ENCODE measurements around the gene DNAI7.

Gene DNAI7, protein sequence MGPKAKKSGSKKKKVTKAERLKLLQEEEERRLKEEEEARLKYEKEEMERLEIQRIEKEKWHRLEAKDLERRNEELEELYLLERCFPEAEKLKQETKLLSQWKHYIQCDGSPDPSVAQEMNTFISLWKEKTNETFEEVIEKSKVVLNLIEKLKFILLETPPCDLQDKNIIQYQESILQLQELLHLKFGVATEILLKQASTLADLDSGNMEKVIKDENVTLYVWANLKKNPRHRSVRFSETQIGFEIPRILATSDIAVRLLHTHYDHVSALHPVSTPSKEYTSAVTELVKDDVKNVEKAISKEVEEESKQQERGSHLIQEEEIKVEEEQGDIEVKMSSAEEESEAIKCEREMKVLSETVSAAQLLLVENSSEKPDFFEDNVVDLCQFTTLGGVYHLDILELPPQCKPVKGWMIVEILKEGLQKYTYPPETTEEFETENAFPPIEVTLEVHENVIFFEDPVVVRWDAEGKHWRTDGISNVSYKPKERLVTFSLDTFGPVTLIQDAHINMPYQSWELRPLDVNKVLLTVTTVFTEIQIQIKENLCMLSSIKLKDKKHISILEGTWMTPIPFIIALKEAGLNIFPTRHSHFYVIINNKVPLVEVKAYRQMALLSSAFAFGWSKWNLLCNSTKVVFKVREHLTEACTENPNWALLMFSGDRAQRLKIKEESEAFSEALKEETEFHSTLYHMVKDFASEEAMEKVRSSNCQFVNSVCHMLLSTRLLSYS

GRCh38 chr12:25195056-25195971 lies at the start of gene DNAI7, which contains the start of gene ETFRF1:
Gene DNAI7 (minus strand): TSS chr12:25195160. CDS start chr12:25195078, 82 bp downstream.
Gene ETFRF1 (plus strand): TSS chr12:25195237. CDS start chr12:25203957, 8,720 bp downstream.
- DNase-seq (ENCODE audit: low read depth in 2 of 2) = peak; percentile 87 to 98

DNA sequence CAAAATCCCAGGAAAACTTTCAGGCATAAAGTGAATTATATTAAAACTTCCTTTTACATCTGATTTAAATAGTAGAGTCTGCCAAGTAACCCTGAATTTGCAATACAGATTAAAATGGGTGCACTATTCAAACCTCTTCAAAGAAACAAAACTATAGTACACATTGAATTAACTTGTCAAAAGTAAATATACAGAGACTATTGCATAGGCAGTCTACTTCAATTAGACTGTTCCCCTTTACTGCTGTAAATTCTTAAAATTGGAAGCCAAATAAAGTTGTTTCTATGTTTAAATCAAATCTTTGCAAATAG lies 48.7 kb upstream of the DNAI7 start:
- DNase-seq (ENCODE audit: low read depth in 2 of 2) = no peak

- no peak for DNase-seq (ENCODE audit: low read depth in 2 of 2)
Observed at GRCh38 chr12:25242981-25243679, 48.2 kb upstream of the DNAI7 start.

DNA sequence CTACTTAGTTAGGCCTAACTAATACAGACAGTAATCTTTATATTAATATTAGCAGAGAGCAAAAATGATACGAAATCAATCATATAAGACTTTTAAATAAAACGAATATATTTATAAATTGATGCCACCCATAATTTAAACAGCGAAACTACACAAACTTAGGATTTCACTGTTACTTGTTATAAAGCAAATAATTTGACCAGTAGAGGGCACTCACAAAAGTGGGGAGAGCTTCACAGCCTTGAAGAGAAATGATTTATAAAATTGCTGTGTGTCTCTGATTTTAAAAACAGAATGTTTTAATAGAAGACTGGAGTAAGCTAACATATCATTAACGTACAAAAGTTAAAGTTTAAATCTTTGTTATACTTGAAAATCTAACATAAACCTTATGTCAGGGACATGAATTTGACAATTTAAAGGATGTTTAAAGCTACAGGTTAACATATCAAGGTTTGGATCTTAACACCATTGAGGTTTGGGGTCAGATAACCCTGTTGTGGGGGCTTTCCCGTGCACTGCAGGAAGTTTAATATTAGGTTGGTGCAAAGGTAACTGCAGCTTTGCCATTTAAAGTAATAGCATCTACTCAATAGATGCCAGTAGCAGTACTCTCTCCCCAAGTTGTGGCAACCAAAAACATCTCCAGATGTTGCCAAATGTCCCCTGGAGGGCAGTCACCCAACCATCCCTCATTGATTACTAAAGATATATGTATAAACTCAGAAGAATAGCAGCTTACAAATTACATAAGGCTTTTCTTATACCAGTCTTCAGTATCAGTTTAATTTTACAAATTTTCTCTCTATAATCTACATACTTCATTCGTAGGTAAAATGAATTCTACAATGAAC lies 46.4 kb upstream of the DNAI7 start:
- no peak for DNase-seq (ENCODE audit: low read depth in 2 of 2)

DNA sequence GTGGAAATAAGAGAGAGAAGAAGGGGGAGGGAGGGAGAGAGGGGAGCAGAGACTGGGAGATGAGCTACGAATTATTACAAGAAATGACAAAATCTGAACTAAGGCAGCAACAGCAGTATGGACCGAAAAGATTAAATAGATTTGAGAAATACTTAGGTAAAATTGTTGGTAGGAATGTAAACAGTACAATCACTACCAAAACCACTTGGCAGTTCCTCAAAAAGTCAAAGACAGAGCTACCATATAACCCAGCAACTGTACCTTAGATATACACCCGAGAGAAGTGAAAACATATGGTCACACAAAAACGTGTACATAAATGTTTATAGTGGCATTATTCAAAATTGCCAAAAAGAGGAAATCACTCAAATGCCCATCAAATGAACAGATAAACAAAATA lies 41.7 kb upstream of the DNAI7 start:
- DNase-seq (ENCODE audit: low read depth in 2 of 2) = no peak

- DNase-seq (ENCODE audit: low read depth in 2 of 2) = no peak
Observed at GRCh38 chr12:25236190-25236589, 41.2 kb upstream of the DNAI7 start.

DNA sequence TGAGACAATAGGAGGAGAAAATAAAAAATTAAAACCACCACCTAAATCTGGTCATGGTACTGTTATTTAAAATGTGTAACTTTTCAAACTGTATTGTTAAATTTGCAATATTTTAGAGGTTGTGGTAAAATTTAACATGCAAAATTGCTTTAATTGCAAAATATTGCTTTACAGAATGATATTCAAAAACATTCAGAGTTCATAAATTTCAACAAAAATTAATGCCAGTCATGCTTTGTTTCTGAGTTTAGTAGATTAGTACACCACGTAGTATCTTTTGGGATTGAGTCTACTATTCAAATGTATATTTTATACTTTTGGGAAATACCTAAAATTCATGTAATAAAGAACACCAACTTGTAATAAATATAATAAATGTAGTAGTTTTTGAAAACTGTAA lies 18.4 kb upstream of the DNAI7 start:
- DNase-seq (ENCODE audit: low read depth in 2 of 2) = no peak

DNA sequence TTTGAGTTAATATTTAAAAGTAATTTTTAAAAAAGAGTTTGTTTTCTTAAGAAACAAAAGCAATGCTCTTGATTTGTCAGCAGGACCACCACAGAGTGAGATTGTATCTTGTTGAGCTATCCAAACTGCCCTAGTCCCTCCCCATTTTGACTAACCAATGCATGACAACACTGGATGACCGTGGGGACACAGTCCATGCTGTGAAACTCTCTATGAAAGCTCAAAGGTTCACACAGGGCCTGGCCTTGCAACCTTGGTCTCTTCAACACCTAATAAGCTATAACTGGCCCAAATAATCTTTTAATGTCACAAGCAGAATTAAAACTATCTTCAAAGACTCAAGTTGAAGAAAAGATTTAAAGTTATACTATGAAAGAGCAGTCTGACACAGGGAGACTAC lies 13.6 kb upstream of the DNAI7 start:
- DNase-seq (ENCODE audit: low read depth in 2 of 2) = no peak

- DNase-seq (ENCODE audit: low read depth in 2 of 2) = no peak
Observed at GRCh38 chr12:25207846-25208245, 12.9 kb upstream of the DNAI7 start.

DNA sequence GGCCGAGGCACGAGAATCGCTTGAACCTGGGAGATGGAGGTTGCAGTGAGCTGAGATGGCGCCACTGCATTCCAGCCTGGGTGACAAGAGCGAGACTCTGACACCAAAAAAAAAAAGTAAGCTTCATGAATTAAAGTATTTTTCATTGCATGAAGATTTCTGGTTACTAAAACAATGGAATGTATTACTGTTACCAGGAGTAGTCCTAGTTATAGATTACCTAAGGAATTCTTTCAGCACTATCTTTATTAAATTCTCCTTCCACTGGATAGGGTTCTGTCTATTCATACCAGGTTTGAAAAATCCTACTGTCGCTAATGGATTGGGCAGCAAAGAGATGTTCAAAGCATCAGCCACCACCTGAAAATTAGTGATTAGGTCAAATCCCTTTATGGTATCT lies 12.5 kb upstream of the DNAI7 start:
- DNase-seq (ENCODE audit: low read depth in 2 of 2) = no peak

GRCh38 chr12:25202137-25202536 lies 7.2 kb upstream of the DNAI7 start:
- no peak for DNase-seq (ENCODE audit: low read depth in 2 of 2)

GRCh38 chr12:25200703-25201102 lies 5.7 kb upstream of the DNAI7 start:
- DNase-seq (ENCODE audit: low read depth in 2 of 2) = no peak

DNA sequence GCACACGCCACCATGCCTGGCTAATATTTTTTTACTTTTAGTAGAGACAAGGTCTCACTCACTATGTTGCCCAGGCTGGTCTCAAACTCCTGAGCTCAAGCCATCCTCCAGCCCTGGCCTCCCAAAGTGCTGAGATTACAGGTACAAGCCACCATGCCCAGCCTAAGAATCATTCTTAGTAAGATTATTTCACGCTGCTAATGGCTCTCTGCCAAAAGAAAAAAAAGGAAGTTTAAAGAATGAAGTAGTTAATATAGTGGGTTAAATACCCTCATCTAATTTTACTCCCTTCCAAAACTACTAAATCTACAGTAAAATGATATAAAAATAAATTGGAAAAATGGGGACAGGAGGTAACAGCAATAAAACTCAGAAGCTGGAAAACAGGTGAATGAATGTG lies 2.6 kb upstream of the DNAI7 start:
- DNase-seq (ENCODE audit: low read depth in 2 of 2) = no peak

GRCh38 chr12:25194722-25195055 lies 271 bp downstream of the DNAI7 start:
- no peak for DNase-seq (ENCODE audit: low read depth in 2 of 2)

GRCh38 chr12:25194214-25194613 lies 746 bp downstream of the DNAI7 start:
- DNase-seq (ENCODE audit: low read depth in 2 of 2) = no peak

DNA sequence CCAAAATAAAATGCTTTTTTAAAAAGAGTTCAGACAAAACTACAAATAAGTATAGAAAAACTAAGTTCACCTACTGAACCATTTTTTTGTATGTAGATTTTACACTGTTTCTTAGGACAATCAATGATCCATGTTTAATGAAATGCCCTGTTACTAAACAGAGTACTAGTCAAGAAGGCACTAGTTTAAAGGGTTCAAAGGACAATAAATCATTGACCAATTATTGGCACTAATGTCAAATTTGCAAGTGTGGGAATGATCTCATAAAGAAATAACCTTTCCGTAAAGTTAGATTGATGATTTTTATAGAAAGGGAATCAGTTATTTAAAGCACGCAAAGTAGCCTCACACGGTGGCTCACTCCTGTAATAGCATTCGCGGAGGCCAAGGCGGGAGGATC lies 4.2 kb downstream of the DNAI7 start:
- DNase-seq (ENCODE audit: low read depth in 2 of 2) = no peak

GRCh38 chr12:25189656-25190055 lies 5.3 kb downstream of the DNAI7 start:
- DNase-seq (ENCODE audit: low read depth in 2 of 2) = no peak

GRCh38 chr12:25187781-25188180 lies 7.2 kb downstream of the DNAI7 start:
- DNase-seq (ENCODE audit: low read depth in 2 of 2) = no peak

GRCh38 chr12:25186788-25187402 lies 8.1 kb downstream of the DNAI7 start:
- DNase-seq (ENCODE audit: low read depth in 2 of 2) = no peak

- no peak for DNase-seq (ENCODE audit: low read depth in 2 of 2)
Observed at GRCh38 chr12:25186038-25186787, 8.7 kb downstream of the DNAI7 start.

All from stimulated activated CD4-positive, alpha-beta T cell treated with anti-CD3 and anti-CD28 coated beads, Interleukin-12 subunit alpha, Interleukin-12 subunit beta, amount 100 ng/mL, for 24 hours (primary cell).